ENCODE measurements around the gene LNPEP.

- TF ChIP-seq POLR2A (IDR thresholded peaks at IDR 0.05) (no peak), CTCF (IDR thresholded peaks at IDR 0.05) (no peak), POLR2AphosphoS5 (IDR thresholded peaks at IDR 0.05; ENCODE audit: insufficient read depth in 1 of 2, low read depth in 1 of 2) (no peak)
These were observed 57.9 kb downstream of the LNPEP start for GRCh38 chr5:96993760-96994159.

Data from vagina (tissue), 2 donors.